Left ventricle myocardium inferior (tissue), 1 donor: ENCODE results near the gene TREML1. TPM values are rescaled to one million over a fixed set of nuclear protein-coding genes. Genes with fewer than 3 reads are reported as not detected.

Experiments
- DNase-seq: peaks from one replicate; pipeline ENCODE4 v3.0.0-alpha.2; 2020
- H3K27ac ChIP-seq: fragments of 200-600 bp; replicated peaks from 2 replicates; pipeline ENCODE4 v1.8.0; 2021
- H3K27me3 ChIP-seq: fragments of 200-600 bp; 2 replicates; pipeline ENCODE4 v1.8.0; 2021; ENCODE audit warnings: low read depth
- H3K36me3 ChIP-seq: fragments of 200-600 bp; 2 replicates; pipeline ENCODE4 v1.8.0; 2021
- H3K4me1 ChIP-seq: fragments of 200-600 bp; 2 replicates; pipeline ENCODE4 v1.8.0; 2021
- H3K4me3 ChIP-seq: fragments of 200-600 bp; 2 replicates; pipeline ENCODE4 v1.8.0; 2021; ENCODE audit warnings: mild to moderate bottlenecking, moderate library complexity
- H3K9me3 ChIP-seq: fragments of 200-600 bp; replicated peaks from 2 replicates; pipeline ENCODE4 v1.8.0; 2021
- intact Hi-C: fragments of 100-400 bp; cut with micrococcal nuclease; formaldehyde crosslinking; loops from one replicate; pipeline ENCODE4 v1.11.0; 2022
- total RNA-seq: library from RNA; stranded (reverse); fragmentation: NEBNext Ultra II Directional; extraction: Animal tissue kit (Norgen Biotek cat#: 25700); gene quantifications from one replicate; pipeline ENCODE4 v1.2.1, GENCODE V29; 2021
- TF ChIP-seq, protein P1 (sequence below): fragments of 200-600 bp; IDR thresholded peaks from 2 replicates; pipeline ENCODE4 v1.8.0; 2021; ENCODE audit warnings: antibody characterized with exemption, mild to moderate bottlenecking, borderline replicate concordance
- donor health status: DM: no; HTN: yes; CAD: no; lungs with severe emphysema.

TREML1 gene
- total RNA-seq, 1 donor from 2014 or later = not detected

GRCh38 chr6:41199552-41200246, 45.6 kb upstream of the TREML1 start:
- no peak overlapping the region for H3K4me3 ChIP-seq
- no peak for DNase-seq
- TF ChIP-seq, protein P1, sequence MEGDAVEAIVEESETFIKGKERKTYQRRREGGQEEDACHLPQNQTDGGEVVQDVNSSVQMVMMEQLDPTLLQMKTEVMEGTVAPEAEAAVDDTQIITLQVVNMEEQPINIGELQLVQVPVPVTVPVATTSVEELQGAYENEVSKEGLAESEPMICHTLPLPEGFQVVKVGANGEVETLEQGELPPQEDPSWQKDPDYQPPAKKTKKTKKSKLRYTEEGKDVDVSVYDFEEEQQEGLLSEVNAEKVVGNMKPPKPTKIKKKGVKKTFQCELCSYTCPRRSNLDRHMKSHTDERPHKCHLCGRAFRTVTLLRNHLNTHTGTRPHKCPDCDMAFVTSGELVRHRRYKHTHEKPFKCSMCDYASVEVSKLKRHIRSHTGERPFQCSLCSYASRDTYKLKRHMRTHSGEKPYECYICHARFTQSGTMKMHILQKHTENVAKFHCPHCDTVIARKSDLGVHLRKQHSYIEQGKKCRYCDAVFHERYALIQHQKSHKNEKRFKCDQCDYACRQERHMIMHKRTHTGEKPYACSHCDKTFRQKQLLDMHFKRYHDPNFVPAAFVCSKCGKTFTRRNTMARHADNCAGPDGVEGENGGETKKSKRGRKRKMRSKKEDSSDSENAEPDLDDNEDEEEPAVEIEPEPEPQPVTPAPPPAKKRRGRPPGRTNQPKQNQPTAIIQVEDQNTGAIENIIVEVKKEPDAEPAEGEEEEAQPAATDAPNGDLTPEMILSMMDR = no peak
- intact Hi-C loops = no loop called here
- H3K27ac ChIP-seq = no peak overlapping the region
- H3K27me3 ChIP-seq = peaks cover 46% of the 10 kb centered on the region
- no peaks in the 10 kb centered on the region for H3K9me3 ChIP-seq
- no peaks in the 10 kb centered on the region for H3K36me3 ChIP-seq
- H3K4me1 ChIP-seq = no peaks in the 10 kb centered on the region

DNA sequence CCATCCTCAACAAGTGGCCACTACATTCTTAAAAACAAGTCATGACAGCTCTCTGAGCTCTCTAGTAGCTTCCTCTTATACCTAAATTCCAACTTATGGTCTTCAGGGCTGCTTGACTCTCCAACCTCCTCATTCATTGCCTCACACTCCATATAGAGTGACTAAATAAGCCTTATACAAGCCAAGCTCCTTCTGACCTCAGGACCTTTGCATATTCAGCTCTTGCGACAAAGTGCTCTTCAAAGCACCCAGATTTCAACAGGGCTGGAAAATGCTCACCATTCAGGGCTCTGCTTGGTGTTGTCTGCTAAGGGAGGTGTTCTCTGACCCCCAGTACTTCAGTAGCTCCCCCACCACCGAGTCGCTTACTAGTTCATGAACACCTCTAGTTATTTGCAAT, 43.1 kb upstream of the TREML1 start:
- H3K4me3 ChIP-seq = no peak overlapping the region
- intact Hi-C loops = no loop called here
- no peaks in the 10 kb centered on the region for H3K9me3 ChIP-seq
- H3K27me3 ChIP-seq = peaks cover 66% of the 10 kb centered on the region
- H3K4me1 ChIP-seq = no peaks in the 10 kb centered on the region
- TF ChIP-seq, protein P1 = no peak
- H3K36me3 ChIP-seq = no peaks in the 10 kb centered on the region
- no peak overlapping the region for H3K27ac ChIP-seq
- no peak for DNase-seq

GRCh38 chr6:41194386-41194785, 40.2 kb upstream of the TREML1 start:
- no peaks in the 10 kb centered on the region for H3K4me1 ChIP-seq
- TF ChIP-seq, protein P1 = no peak
- H3K27ac ChIP-seq = no peak overlapping the region
- H3K4me3 ChIP-seq = no peak overlapping the region
- DNase-seq = no peak
- H3K36me3 ChIP-seq = no peaks in the 10 kb centered on the region
- H3K9me3 ChIP-seq = peaks cover 12% of the 10 kb centered on the region
- peaks cover 73% of the 10 kb centered on the region for H3K27me3 ChIP-seq
- intact Hi-C loops = no loop called here

DNA sequence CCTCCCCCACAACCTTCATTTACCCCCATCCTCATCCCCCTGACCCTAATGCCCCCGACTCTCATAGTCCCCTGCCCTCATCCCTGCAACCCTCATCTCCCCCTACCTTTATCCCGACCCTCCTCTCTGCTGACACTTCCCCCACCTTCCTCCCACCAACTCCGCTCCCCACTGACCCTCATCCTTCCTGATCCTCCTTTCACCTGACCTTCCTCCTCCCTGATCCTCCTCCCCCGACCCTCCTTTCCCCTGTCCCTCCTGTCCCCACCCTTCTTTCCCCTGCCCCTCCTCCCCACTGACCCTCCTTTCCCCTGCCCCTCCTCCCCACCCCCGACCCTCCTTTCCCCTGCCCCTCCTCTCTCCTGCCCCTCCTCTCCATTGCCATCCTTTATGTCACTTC, 39.7 kb upstream of the TREML1 start:
- no peaks in the 10 kb centered on the region for H3K36me3 ChIP-seq
- H3K27me3 ChIP-seq = peaks cover 72% of the 10 kb centered on the region
- intact Hi-C loops = no loop called here
- H3K27ac ChIP-seq = no peak overlapping the region
- no peaks in the 10 kb centered on the region for H3K4me1 ChIP-seq
- peaks cover 16% of the 10 kb centered on the region for H3K9me3 ChIP-seq
- TF ChIP-seq, protein P1 = no peak
- no peak overlapping the region for H3K4me3 ChIP-seq
- DNase-seq = no peak

DNA sequence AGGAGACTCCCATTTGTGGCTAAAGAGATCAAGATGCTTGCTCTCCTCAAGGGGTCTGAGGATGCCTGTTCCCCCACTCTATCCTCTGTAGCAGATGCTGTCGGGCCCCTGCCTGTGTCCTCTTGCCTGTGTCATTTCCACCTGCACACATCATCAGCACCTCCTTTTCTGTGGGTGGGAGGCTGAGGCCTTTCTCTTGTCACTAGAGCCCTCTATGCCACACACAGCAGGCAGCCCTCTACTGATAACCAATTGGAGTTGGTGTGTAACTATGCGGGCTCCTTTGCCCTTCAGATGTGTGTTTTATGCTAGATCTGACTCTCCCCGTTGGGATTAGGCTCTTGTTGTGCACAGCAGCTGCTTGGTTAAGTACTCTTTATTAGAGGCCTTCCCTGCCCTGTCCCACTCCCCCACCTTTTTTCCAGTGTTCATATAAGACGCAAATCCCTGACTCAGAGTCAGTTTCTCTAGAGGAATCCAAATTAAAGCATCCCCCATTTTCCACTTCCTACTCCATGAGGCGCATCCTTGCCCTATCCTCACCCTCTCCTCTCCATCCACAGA, 39.1 kb upstream of the TREML1 start:
- TF ChIP-seq, protein P1 = no peak
- Histone ChIP-seq H3K27ac (no peak overlapping the region), H3K9me3 (peaks cover 16% of the 10 kb centered on the region), H3K4me3 (no peak overlapping the region), H3K36me3 (no peaks in the 10 kb centered on the region), H3K4me1 (no peaks in the 10 kb centered on the region), H3K27me3 (peaks cover 71% of the 10 kb centered on the region)
- no peak for DNase-seq
- intact Hi-C loops = no loop called here
